Smooth muscle cell (in vitro differentiated cells): ENCODE results near the gene C1S. TPM values are rescaled to one million over a fixed set of nuclear protein-coding genes. Genes with fewer than 3 reads are reported as not detected.

Experiments
- DNase-seq: peaks from one replicate; lab custom pipeline; 2025; ENCODE audit not compliant: unreplicated experiment; lab: John Stamatoyannopoulos, UW
- H2AFZ ChIP-seq: fragments of 200-600 bp; sonication (generic); 2 replicates; pipeline ENCODE4 v1.6.0; 2016; ENCODE audit warnings: antibody characterized with exemption, low read depth, mild to moderate bottlenecking
- H3F3A ChIP-seq: fragments of 200-600 bp; sonication (generic); 2 replicates; pipeline ENCODE4 v1.6.0; 2017; ENCODE audit warnings: antibody characterized with exemption, low read depth
- H3K27ac ChIP-seq: fragments of 200-600 bp; sonication (generic); 2 replicates; pipeline ENCODE4 v1.5.1; 2016; ENCODE audit warnings: low read depth, mild to moderate bottlenecking
- H3K27me3 ChIP-seq: fragments of 200-600 bp; sonication (generic); 2 replicates; pipeline ENCODE4 v1.6.1; 2016; ENCODE audit warnings: low read depth, mild to moderate bottlenecking
- H3K36me3 ChIP-seq: fragments of 200-600 bp; sonication (generic); 2 replicates; pipeline ENCODE4 v1.5.1; 2016; ENCODE audit warnings: low read depth
- H3K4me1 ChIP-seq: fragments of 200-600 bp; sonication (generic); 2 replicates; pipeline ENCODE4 v1.5.1; 2016; ENCODE audit warnings: low read depth
- H3K4me2 ChIP-seq: fragments of 200-600 bp; sonication (generic); 2 replicates; pipeline ENCODE4 v1.6.0; 2016; ENCODE audit warnings: mild to moderate bottlenecking
- H3K4me3 ChIP-seq: fragments of 200-600 bp; sonication (generic); 2 replicates; pipeline ENCODE4 v1.5.1; 2016; ENCODE audit warnings: mild to moderate bottlenecking
- H3K79me2 ChIP-seq: fragments of 200-600 bp; sonication (generic); 2 replicates; pipeline ENCODE4 v1.6.0; 2016; ENCODE audit warnings: low read depth, mild to moderate bottlenecking
- H3K9ac ChIP-seq: fragments of 200-600 bp; sonication (generic); 2 replicates; pipeline ENCODE4 v1.6.0; 2016; ENCODE audit warnings: low read depth
- H3K9me3 ChIP-seq: fragments of 200-600 bp; sonication (generic); replicated peaks from 2 replicates; pipeline ENCODE4 v1.5.1; 2016; ENCODE audit warnings: low read depth
- H4K20me1 ChIP-seq: fragments of 200-600 bp; sonication (generic); 2 replicates; pipeline ENCODE4 v1.6.0; 2016; ENCODE audit warnings: low read depth
- WGBS: methylation state at CpG from one replicate; pipeline ENCODE4 v1.1.7; 2016; ENCODE audit warnings: low lambda C conversion rate; 5-methylcytosine and 5-hydroxymethylcytosine counted together
- polyA plus RNA-seq: library from polyadenylated mRNA; unstranded; fragments of >200 nt; fragmentation: Nextera tagmentation; extraction: Ambion mirVana; gene quantifications from 2 replicates; pipeline ENCODE4 v1.2.1, GENCODE V29; 2016
- total RNA-seq: library from RNA; depleted of rRNA; stranded (reverse); fragments of >200 nt; gene quantifications from 2 replicates; pipeline ENCODE4 v1.2.3, GENCODE V29; 2014
- TF ChIP-seq, protein P1 (sequence below): fragments of 200-600 bp; sonication (generic); IDR thresholded peaks from 2 replicates; pipeline ENCODE4 v1.5.1; 2017; ENCODE audit warnings: borderline replicate concordance, mild to moderate bottlenecking, antibody characterized with exemption; ENCODE audit not compliant: insufficient read depth, poor library complexity, severe bottlenecking

The C1S gene
- total and polyA plus RNA-seq, 2 experiments from 2014 or later = 38.5 to 69.2 TPM

DNA sequence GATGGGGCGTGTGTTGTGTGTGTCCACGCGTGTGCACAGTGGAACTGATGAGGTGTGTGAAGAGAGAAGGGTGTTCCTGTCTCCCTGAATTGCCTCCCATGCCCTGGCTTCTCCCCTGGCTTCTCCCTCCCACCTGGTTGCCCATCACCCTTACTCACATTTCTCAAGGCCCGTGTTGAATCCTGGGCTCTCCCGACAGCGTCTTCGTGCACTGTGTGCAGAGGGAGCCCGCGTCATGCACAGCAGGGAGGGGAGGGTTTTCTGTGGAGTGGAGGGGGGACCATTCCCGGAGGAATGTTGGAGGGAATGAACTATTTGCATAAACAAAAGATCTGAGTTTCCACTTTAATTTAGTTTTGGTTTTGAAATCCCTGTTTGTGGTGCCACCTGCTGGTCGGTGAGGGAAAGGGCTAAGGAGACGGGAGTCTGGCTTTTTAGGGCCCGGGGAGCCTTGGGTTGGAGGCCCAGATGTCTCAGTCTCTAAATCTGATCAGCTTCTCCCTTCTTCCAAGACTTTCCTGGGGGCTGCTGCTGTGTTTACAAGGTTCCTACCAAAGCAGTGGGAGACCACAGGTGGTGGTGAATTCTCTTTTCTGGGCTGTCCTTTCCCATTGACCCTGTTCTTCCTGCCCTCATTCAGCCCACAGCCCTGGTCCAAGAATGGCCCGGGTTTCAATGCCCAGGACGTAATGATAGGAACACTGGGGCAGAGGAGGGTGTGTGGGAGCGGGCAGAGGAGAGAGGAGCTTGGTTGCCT, 31.9 kb downstream of the C1S start, which contains the start of gene C1R:
C1R (minus strand) TSS at position 217 of the 757 bp plus-strand sequence; CDS start at position 160, 57 bp downstream.
- H2AFZ ChIP-seq = peak within 1 kb of the TSS; percentile 10
- H3K9me3 ChIP-seq = no peaks in the 10 kb centered on the region
- H3K27ac ChIP-seq = no peak within 1 kb of the TSS
- no peak within 1 kb of the TSS for H3K9ac ChIP-seq
- no peaks in the 10 kb centered on the region for H3F3A ChIP-seq
- no peaks in the 10 kb centered on the region for H3K79me2 ChIP-seq
- no peaks in the 10 kb centered on the region for H3K36me3 ChIP-seq
- no peaks in the 10 kb centered on the region for H3K4me1 ChIP-seq
- peak; percentile 42 for DNase-seq
- H3K4me3 ChIP-seq = peak within 1 kb of the TSS; percentile 43
- no peaks in the 10 kb centered on the region for H4K20me1 ChIP-seq
- H3K27me3 ChIP-seq = no peaks in the 10 kb centered on the region
- 36% methylated on average over 16 of the region's 16 CpGs for WGBS
- TF ChIP-seq, protein P1, sequence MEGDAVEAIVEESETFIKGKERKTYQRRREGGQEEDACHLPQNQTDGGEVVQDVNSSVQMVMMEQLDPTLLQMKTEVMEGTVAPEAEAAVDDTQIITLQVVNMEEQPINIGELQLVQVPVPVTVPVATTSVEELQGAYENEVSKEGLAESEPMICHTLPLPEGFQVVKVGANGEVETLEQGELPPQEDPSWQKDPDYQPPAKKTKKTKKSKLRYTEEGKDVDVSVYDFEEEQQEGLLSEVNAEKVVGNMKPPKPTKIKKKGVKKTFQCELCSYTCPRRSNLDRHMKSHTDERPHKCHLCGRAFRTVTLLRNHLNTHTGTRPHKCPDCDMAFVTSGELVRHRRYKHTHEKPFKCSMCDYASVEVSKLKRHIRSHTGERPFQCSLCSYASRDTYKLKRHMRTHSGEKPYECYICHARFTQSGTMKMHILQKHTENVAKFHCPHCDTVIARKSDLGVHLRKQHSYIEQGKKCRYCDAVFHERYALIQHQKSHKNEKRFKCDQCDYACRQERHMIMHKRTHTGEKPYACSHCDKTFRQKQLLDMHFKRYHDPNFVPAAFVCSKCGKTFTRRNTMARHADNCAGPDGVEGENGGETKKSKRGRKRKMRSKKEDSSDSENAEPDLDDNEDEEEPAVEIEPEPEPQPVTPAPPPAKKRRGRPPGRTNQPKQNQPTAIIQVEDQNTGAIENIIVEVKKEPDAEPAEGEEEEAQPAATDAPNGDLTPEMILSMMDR = peak; percentile 86
- H3K4me2 ChIP-seq = peak within 1 kb of the TSS; percentile 82

DNA sequence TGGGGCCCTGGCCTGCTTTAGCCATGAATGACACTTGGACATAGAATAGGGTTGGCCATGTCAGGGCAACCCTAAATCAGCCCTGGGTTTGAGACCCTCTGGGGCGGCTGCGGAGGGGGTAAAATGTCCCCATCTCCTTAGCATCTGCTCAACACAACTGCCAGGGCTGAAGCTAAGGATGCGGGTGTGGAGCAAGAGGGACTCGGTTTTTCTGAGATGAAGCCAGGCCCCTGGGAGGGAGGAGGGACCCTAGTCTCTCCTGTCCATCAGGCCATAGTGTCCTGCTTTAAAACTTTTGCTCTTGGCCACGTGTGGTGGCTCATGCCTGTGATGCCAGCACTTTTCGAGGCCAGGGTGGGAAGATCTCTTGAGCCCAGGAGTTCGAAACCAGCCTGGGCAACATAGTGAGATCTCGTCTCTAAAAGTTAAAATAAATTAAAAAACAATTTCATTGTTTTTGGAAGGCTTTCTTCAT, 32.5 kb downstream of the C1S start:
- Histone ChIP-seq H2AFZ (peak overlapping the region; percentile 10), H3K4me1 (no peaks in the 10 kb centered on the region), H3K79me2 (no peaks in the 10 kb centered on the region), H3K36me3 (no peaks in the 10 kb centered on the region), H3K27me3 (no peaks in the 10 kb centered on the region), H3K9me3 (no peaks in the 10 kb centered on the region), H3K27ac (no peak overlapping the region), H4K20me1 (no peaks in the 10 kb centered on the region), H3F3A (no peaks in the 10 kb centered on the region), H3K4me2 (no peak overlapping the region), H3K9ac (no peak overlapping the region), H3K4me3 (no peak overlapping the region)
- TF ChIP-seq, protein P1 = no peak
- no peak for DNase-seq
- 88% methylated on average over 8 of the region's 8 CpGs for WGBS

DNA sequence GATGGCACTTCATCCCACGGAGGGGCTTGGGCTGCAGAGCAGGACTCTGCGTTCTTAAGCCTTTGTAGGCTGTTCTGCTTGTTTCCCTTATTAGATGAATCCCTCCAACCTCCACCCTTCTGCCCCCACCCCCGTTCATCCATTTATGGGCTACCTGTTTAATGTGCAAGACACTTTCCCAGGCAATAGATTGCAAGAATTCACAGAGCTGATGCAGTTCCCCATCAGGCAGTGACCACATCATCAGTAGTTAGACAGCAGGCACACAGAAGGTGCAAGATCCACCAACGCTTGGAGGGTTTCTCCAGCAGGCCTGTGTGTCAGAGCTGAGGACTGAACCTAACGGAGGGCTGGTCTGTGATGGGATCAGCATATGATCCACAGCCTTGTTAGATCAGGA, 33.0 kb downstream of the C1S start:
- TF ChIP-seq, protein P1 = no peak
- Histone ChIP-seq H3K4me3 (no peak overlapping the region), H3K36me3 (no peaks in the 10 kb centered on the region), H2AFZ (no peak overlapping the region), H4K20me1 (no peaks in the 10 kb centered on the region), H3F3A (no peaks in the 10 kb centered on the region), H3K9me3 (no peaks in the 10 kb centered on the region), H3K9ac (no peak overlapping the region), H3K27me3 (no peaks in the 10 kb centered on the region), H3K4me2 (no peak overlapping the region), H3K4me1 (no peaks in the 10 kb centered on the region), H3K79me2 (no peaks in the 10 kb centered on the region), H3K27ac (no peak overlapping the region)
- 76% methylated on average over 5 of the region's 5 CpGs for WGBS
- DNase-seq = no peak
